ENCODE results near the gene SPSB3. TPM values are rescaled to one million over a fixed set of nuclear protein-coding genes. Genes with fewer than 3 reads are reported as not detected.

The SPSB3 gene
- total and polyA plus RNA-seq, 2 of the 13 experiments (the other 11 are each of a cell fraction or from before 2014, with no cell fraction given), result 13.2 to 21.9 TPM

GRCh38 chr16:1772908-1773702 is 9.3 kb downstream of the SPSB3 start, which contains the start of gene MRPS34 (continued):
- TF ChIP-seq ZNF296 (CRISPR knock-in tag; conservative IDR thresholded peaks at IDR 0.05), result no peak
- TF ChIP-seq, protein P1, sequence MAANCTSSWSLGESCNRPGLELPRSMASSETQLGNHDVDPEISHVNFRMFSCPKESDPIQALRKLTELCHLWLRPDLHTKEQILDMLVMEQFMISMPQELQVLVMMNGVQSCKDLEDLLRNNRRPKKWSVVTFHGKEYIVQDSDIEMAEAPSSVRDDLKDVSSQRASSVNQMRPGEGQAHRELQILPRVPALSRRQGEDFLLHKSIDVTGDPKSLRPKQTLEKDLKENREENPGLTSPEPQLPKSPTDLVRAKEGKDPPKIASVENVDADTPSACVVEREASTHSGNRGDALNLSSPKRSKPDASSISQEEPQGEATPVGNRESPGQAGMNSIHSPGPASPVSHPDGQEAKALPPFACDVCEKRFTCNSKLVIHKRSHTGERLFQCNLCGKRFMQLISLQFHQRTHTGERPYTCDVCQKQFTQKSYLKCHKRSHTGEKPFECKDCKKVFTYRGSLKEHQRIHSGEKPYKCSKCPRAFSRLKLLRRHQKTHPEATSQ (CRISPR knock-in tag; IDR thresholded peaks at IDR 0.05; ENCODE audit: borderline replicate concordance), result no peak
- peak; percentile 91 for TF ChIP-seq CTCF (CRISPR knock-in tag; IDR thresholded peaks at IDR 0.05)
- no peak for TF ChIP-seq MBD4 (IDR thresholded peaks at IDR 0.05; ENCODE audit: borderline replicate concordance, low read length)
- no peak for TF ChIP-seq SETDB1 (CRISPR knock-in tag; IDR thresholded peaks at IDR 0.05; ENCODE audit: borderline replicate concordance)
- TF ChIP-seq ELF1 (CRISPR knock-in tag; IDR thresholded peaks at IDR 0.05), result peak; percentile 91
- TF ChIP-seq NAIF1 (CRISPR knock-in tag; IDR thresholded peaks at IDR 0.05; ENCODE audit: borderline replicate concordance), result no peak
- TF ChIP-seq ATM (IDR thresholded peaks at IDR 0.05; ENCODE audit: borderline replicate concordance), result no peak
- TF ChIP-seq, protein P2, sequence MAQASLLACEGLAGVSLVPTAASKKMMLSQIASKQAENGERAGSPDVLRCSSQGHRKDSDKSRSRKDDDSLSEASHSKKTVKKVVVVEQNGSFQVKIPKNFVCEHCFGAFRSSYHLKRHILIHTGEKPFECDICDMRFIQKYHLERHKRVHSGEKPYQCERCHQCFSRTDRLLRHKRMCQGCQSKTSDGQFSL (CRISPR knock-in tag; IDR thresholded peaks at IDR 0.05), result no peak
- no peak; the same call in none of the 2 replicates for TF ChIP-seq KDM5B (CRISPR knock-in tag; IDR thresholded peaks at IDR 0.05; ENCODE audit: borderline replicate concordance)
- TF ChIP-seq ZNF501 (CRISPR knock-in tag; IDR thresholded peaks at IDR 0.05), result peak; percentile 50; the same call in 1 of the 2 replicates
- no peak for TF ChIP-seq PRMT3 (CRISPR knock-in tag; IDR thresholded peaks at IDR 0.05; ENCODE audit: borderline replicate concordance, low read depth)
- no peak for TF ChIP-seq SMAD9 (CRISPR knock-in tag; IDR thresholded peaks at IDR 0.05)
- TF ChIP-seq ATF1 (CRISPR knock-in tag; IDR thresholded peaks at IDR 0.05), result no peak
- TF ChIP-seq, protein P3, sequence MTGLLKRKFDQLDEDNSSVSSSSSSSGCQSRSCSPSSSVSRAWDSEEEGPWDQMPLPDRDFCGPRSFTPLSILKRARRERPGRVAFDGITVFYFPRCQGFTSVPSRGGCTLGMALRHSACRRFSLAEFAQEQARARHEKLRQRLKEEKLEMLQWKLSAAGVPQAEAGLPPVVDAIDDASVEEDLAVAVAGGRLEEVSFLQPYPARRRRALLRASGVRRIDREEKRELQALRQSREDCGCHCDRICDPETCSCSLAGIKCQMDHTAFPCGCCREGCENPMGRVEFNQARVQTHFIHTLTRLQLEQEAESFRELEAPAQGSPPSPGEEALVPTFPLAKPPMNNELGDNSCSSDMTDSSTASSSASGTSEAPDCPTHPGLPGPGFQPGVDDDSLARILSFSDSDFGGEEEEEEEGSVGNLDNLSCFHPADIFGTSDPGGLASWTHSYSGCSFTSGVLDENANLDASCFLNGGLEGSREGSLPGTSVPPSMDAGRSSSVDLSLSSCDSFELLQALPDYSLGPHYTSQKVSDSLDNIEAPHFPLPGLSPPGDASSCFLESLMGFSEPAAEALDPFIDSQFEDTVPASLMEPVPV (CRISPR knock-in tag; IDR thresholded peaks at IDR 0.05), result peak; percentile 77; the same call in 1 of the 2 replicates
- TF ChIP-seq, protein P4, sequence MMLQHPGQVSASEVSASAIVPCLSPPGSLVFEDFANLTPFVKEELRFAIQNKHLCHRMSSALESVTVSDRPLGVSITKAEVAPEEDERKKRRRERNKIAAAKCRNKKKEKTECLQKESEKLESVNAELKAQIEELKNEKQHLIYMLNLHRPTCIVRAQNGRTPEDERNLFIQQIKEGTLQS (CRISPR knock-in tag; IDR thresholded peaks at IDR 0.05), result no peak
- TF ChIP-seq FOXO1 (CRISPR knock-in tag; IDR thresholded peaks at IDR 0.05), result peak; percentile 60; the same call in 1 of the 2 replicates
- no peak for TF ChIP-seq ZNF570 (CRISPR knock-in tag; IDR thresholded peaks at IDR 0.05; ENCODE audit: borderline replicate concordance)
- TF ChIP-seq ZNF674 (CRISPR knock-in tag; IDR thresholded peaks at IDR 0.05; ENCODE audit: low read depth), result 0 out of 2 replicates have a peak, but pooled peaks have one; percentile 7
- no peak; the same call in 1 of the 2 replicates for TF ChIP-seq MEIS1 (CRISPR knock-in tag; IDR thresholded peaks at IDR 0.05; ENCODE audit: borderline replicate concordance)
- TF ChIP-seq JARID2 (CRISPR knock-in tag; IDR thresholded peaks at IDR 0.05; ENCODE audit: insufficient replicate concordance), result no peak
- TF ChIP-seq SP140L (CRISPR knock-in tag; IDR thresholded peaks at IDR 0.05; ENCODE audit: borderline replicate concordance), result peak; percentile 40; the same call in 1 of the 2 replicates
- peak; percentile 93 for TF ChIP-seq TP53 (CRISPR knock-in tag; conservative IDR thresholded peaks at IDR 0.05)
- TF ChIP-seq ZNF777 (CRISPR knock-in tag; IDR thresholded peaks at IDR 0.05), result peak; percentile 84; the same call in 1 of the 2 replicates

Data from HepG2 (cell line).